ENCODE measurements around the gene LRRC75A. TPM values are rescaled to one million over a fixed set of nuclear protein-coding genes. Genes with fewer than 3 reads are reported as not detected.

LRRC75A gene
- total RNA-seq, 1 experiment from 2014 or later, result 22.9 TPM

- no peak overlapping the region for H3K4me3 Mint-ChIP-seq
- DNase-seq (ENCODE audit: low spot score) (no peak), ATAC-seq (no peak)
- no peaks in the 10 kb centered on the region for H3K27me3 Mint-ChIP-seq (ENCODE audit: low read depth)
- H3K9me3 Mint-ChIP-seq, result no peaks in the 10 kb centered on the region
- POLR2A ChIA-PET, result no interaction called here
- H3K4me1 Mint-ChIP-seq, result peaks cover 20% of the 10 kb centered on the region
- TF ChIP-seq HMGXB4 (CRISPR knock-in tag; IDR thresholded peaks at IDR 0.05), result no peak
- TF ChIP-seq OVOL2 (CRISPR knock-in tag; IDR thresholded peaks at IDR 0.05; ENCODE audit: borderline replicate concordance), result no peak
- TF ChIP-seq TP53 (CRISPR knock-in tag; IDR thresholded peaks at IDR 0.05), result no peak
- no peak for TF ChIP-seq ATF2 (CRISPR knock-in tag; IDR thresholded peaks at IDR 0.05; ENCODE audit: borderline replicate concordance, low read depth)
- TF ChIP-seq ZBTB21 (CRISPR knock-in tag; IDR thresholded peaks at IDR 0.05; ENCODE audit: borderline replicate concordance), result no peak
- TF ChIP-seq ZNF512 (CRISPR knock-in tag; IDR thresholded peaks at IDR 0.05; ENCODE audit: borderline replicate concordance), result no peak
- no peak for TF ChIP-seq ZMAT4 (CRISPR knock-in tag; IDR thresholded peaks at IDR 0.05)
- TF ChIP-seq FOXP1 (CRISPR knock-in tag; IDR thresholded peaks at IDR 0.05; ENCODE audit: borderline replicate concordance), result no peak
- TF ChIP-seq MAX (CRISPR knock-in tag; IDR thresholded peaks at IDR 0.05), result no peak
- TF ChIP-seq ZBTB43 (CRISPR knock-in tag; IDR thresholded peaks at IDR 0.05), result no peak
- no peak for TF ChIP-seq AFF4 (CRISPR knock-in tag; IDR thresholded peaks at IDR 0.05; ENCODE audit: borderline replicate concordance)
- CTCF ChIA-PET, result interaction anchor here (0.9 to 2.9 kb wide), 3 partner anchors 71 to 84 kb away, joined by 3 to 11 read pairs (median 5); no protein-coding TSS in a partner anchor
- 0 out of 2 replicates have a peak overlapping the region, but pooled peaks have one; percentile 45 for H3K27ac Mint-ChIP-seq
- peaks cover 35% of the 10 kb centered on the region for H3K36me3 Mint-ChIP-seq
These were observed 44.3 kb downstream of the LRRC75A start for GRCh38 chr17:16447676-16448075.

GRCh38 chr17:16446338-16446983, 45.5 kb downstream of the LRRC75A start:
- no peak for DNase-seq (ENCODE audit: low spot score)
- CTCF ChIA-PET, result interaction anchor here (0.6 to 2.9 kb wide), 8 partner anchors 18 to 138 kb away, joined by 3 to 19 read pairs (median 4); no protein-coding TSS in a partner anchor
- no peak for ATAC-seq
- Mint-ChIP-seq H3K36me3 (peaks cover 47% of the 10 kb centered on the region), H3K4me1 (peaks cover 33% of the 10 kb centered on the region), H3K4me3 (no peak overlapping the region), H3K27ac (peak overlapping the region; percentile 44), H3K27me3 (ENCODE audit: low read depth) (no peaks in the 10 kb centered on the region), H3K9me3 (no peaks in the 10 kb centered on the region)
- POLR2A ChIA-PET, result no interaction called here
- no peak for TF ChIP-seq ZNF317 (CRISPR knock-in tag; IDR thresholded peaks at IDR 0.05; ENCODE audit: borderline replicate concordance, low read depth)
- TF ChIP-seq AR (CRISPR knock-in tag; IDR thresholded peaks at IDR 0.05), result peak; percentile 73; the same call in 1 of the 2 replicates
- TF ChIP-seq ZNF532 (CRISPR knock-in tag; IDR thresholded peaks at IDR 0.05; ENCODE audit: borderline replicate concordance), result peak; percentile 79; the same call in 1 of the 2 replicates
